ENCODE results near the gene PRRC2A.

PRRC2A gene

GRCh38 chr6:31669676-31670075 is 49.2 kb downstream of the PRRC2A start, which contains the start of gene LY6G5B:
Gene LY6G5B, plus strand, starts transcription at chr6:31669976. Its CDS starts 975 bp downstream, at chr6:31670951.
- no peak for DNase-seq

- no peak for DNase-seq
Measured at GRCh38 chr6:31676322-31676903, 55.9 kb downstream of the PRRC2A start.

GRCh38 chr6:31676904-31677303 is 56.4 kb downstream of the PRRC2A start:
- DNase-seq: no peak

- DNase-seq: no peak
Measured at GRCh38 chr6:31677955-31678354, 57.4 kb downstream of the PRRC2A start.

- peak; percentile 80 for DNase-seq
Measured at GRCh38 chr6:31680226-31681134, 60.0 kb downstream of the PRRC2A start, which contains the start of gene LY6G5C. Gene LY6G5C, minus strand, starts transcription at chr6:31681067. Its CDS starts 694 bp downstream, at chr6:31680373.

GRCh38 chr6:31681135-31681671 is 60.7 kb downstream of the PRRC2A start:
- DNase-seq: peak; percentile 39

- no peak for DNase-seq
Measured at GRCh38 chr6:31683591-31683990, 63.1 kb downstream of the PRRC2A start.

- DNase-seq: no peak
Measured at GRCh38 chr6:31686483-31686882, 66.0 kb downstream of the PRRC2A start.

GRCh38 chr6:31687321-31687720 is 66.8 kb downstream of the PRRC2A start:
- DNase-seq: no peak

All from CD4-positive, alpha-beta T cell treated with Interleukin-21 for 1 hour (primary cell).